ENCODE measurements around the gene CRACR2A. TPM values are rescaled to one million over a fixed set of nuclear protein-coding genes. Genes with fewer than 3 reads are reported as not detected.

The CRACR2A gene
- total RNA-seq, 4 donors from 2014 or later, result 34.5 to 165 (median 85.8) TPM

GRCh38 chr12:3634348-3634747, 118.6 kb downstream of the CRACR2A start:
- DNase-seq, result no peak
- WGBS, 2 donors (ENCODE audit: low coverage in 1 of 2), result 88% methylated on average over 6 of the region's 6 CpGs; no CpG with 5 or more reads in 1 of the 2 donors
- H3K36me3 ChIP-seq, result no peaks in the 10 kb centered on the region
- no peak overlapping the region for H3K27ac ChIP-seq
- no peaks in the 10 kb centered on the region for H3K9me3 ChIP-seq
- no peaks in the 10 kb centered on the region for H3K4me1 ChIP-seq
- H3K4me3 ChIP-seq, result no peak overlapping the region
- TF ChIP-seq EP300 (IDR thresholded peaks at IDR 0.05; ENCODE audit: low read depth) (no peak), CTCF (IDR thresholded peaks at IDR 0.05) (no peak), POLR2A (IDR thresholded peaks at IDR 0.05) (no peak), POLR2AphosphoS5 (IDR thresholded peaks at IDR 0.05) (no peak)
- in situ Hi-C loops (cut with MboI; ENCODE audit: low pct_ligation_motif_present in 1 of 4, low pct_unique_long_range_greater_than_20kb in 1 of 4, low sequenced_read_pairs in 3 of 4), result loop anchor here in 1 of 4 donors (25.0 kb wide), 1 partner anchor 297 kb away; no protein-coding TSS in a partner anchor
- H3K27me3 ChIP-seq, result no peaks in the 10 kb centered on the region
- intact Hi-C loops (cut with DNase I; ENCODE audit: low total_unique reads), result no loop called here

- TF ChIP-seq POLR2A (IDR thresholded peaks at IDR 0.05), result no peak
- no peak for TF ChIP-seq CTCF (IDR thresholded peaks at IDR 0.05)
- TF ChIP-seq POLR2AphosphoS5 (IDR thresholded peaks at IDR 0.05), result no peak
- no peak for TF ChIP-seq EP300 (IDR thresholded peaks at IDR 0.05; ENCODE audit: low read depth)
- WGBS, 2 donors (ENCODE audit: low coverage in 1 of 2), result 100% methylated on average over 8 of the region's 9 CpGs; no CpG with 5 or more reads in 1 of the 2 donors
- intact Hi-C loops (cut with DNase I; ENCODE audit: low total_unique reads) (no loop called here), in situ Hi-C loops (cut with MboI; ENCODE audit: low pct_ligation_motif_present in 1 of 4, low pct_unique_long_range_greater_than_20kb in 1 of 4, low sequenced_read_pairs in 3 of 4) (loop anchor here in 1 of 4 donors (25.0 kb wide), 1 partner anchor 296 kb away; no protein-coding TSS in a partner anchor)
- no peak for DNase-seq
- Histone ChIP-seq H3K27me3 (no peaks in the 10 kb centered on the region), H3K9me3 (no peaks in the 10 kb centered on the region), H3K27ac (no peak overlapping the region), H3K4me1 (no peaks in the 10 kb centered on the region), H3K36me3 (no peaks in the 10 kb centered on the region), H3K4me3 (no peak overlapping the region)
Observed at GRCh38 chr12:3633396-3633795, 119.5 kb downstream of the CRACR2A start.

GRCh38 chr12:3632754-3633153, 120.2 kb downstream of the CRACR2A start:
- Histone ChIP-seq H3K4me1 (no peaks in the 10 kb centered on the region), H3K27me3 (no peaks in the 10 kb centered on the region), H3K4me3 (no peak overlapping the region), H3K27ac (no peak overlapping the region), H3K9me3 (no peaks in the 10 kb centered on the region), H3K36me3 (no peaks in the 10 kb centered on the region)
- DNase-seq, result no peak
- TF ChIP-seq POLR2A (IDR thresholded peaks at IDR 0.05) (no peak), POLR2AphosphoS5 (IDR thresholded peaks at IDR 0.05) (no peak), EP300 (IDR thresholded peaks at IDR 0.05; ENCODE audit: low read depth) (no peak), CTCF (IDR thresholded peaks at IDR 0.05) (no peak)
- in situ Hi-C loops (cut with MboI; ENCODE audit: low pct_ligation_motif_present in 1 of 4, low pct_unique_long_range_greater_than_20kb in 1 of 4, low sequenced_read_pairs in 3 of 4) (loop anchor here in 1 of 4 donors (25.0 kb wide), 1 partner anchor 295 kb away; no protein-coding TSS in a partner anchor), intact Hi-C loops (cut with DNase I; ENCODE audit: low total_unique reads) (no loop called here)
- WGBS, 2 donors (ENCODE audit: low coverage in 1 of 2), result 94 to 100% methylated on average over 2 of the region's 2 CpGs

GRCh38 chr12:3632256-3632655, 120.7 kb downstream of the CRACR2A start:
- intact Hi-C loops (cut with DNase I; ENCODE audit: low total_unique reads) (no loop called here), in situ Hi-C loops (cut with MboI; ENCODE audit: low pct_ligation_motif_present in 1 of 4, low pct_unique_long_range_greater_than_20kb in 1 of 4, low sequenced_read_pairs in 3 of 4) (loop anchor here in 1 of 4 donors (25.0 kb wide), 1 partner anchor 295 kb away; no protein-coding TSS in a partner anchor)
- no peak for TF ChIP-seq CTCF (IDR thresholded peaks at IDR 0.05)
- no peak for TF ChIP-seq POLR2AphosphoS5 (IDR thresholded peaks at IDR 0.05)
- no peak for TF ChIP-seq POLR2A (IDR thresholded peaks at IDR 0.05)
- no peak for TF ChIP-seq EP300 (IDR thresholded peaks at IDR 0.05; ENCODE audit: low read depth)
- no peaks in the 10 kb centered on the region for H3K9me3 ChIP-seq
- no peak overlapping the region for H3K27ac ChIP-seq
- H3K27me3 ChIP-seq, result no peaks in the 10 kb centered on the region
- DNase-seq, result no peak
- no peaks in the 10 kb centered on the region for H3K36me3 ChIP-seq
- 100% methylated on average over 1 of the region's 1 CpG; no CpG with 5 or more reads in 1 of the 2 donors for WGBS, 2 donors (ENCODE audit: low coverage in 1 of 2)
- H3K4me3 ChIP-seq, result no peak overlapping the region
- no peaks in the 10 kb centered on the region for H3K4me1 ChIP-seq

Data from transverse colon (tissue), 4 donors.